HG03521 (cell line): ENCODE results near the gene RDH13.
"Not testable (repeated sequence)": the region's sequence is repeated elsewhere in the genome, so short reads cannot be mapped to it uniquely, and the experiment has no call there.

ENCODE experiments used
- ATAC-seq: cut with Tn5 transposase; IDR thresholded peaks from one replicate; pipeline ENCODE4 v1.9.1; 2021; ENCODE audit warnings: mild to moderate bottlenecking, moderate library complexity; ENCODE audit not compliant: unreplicated experiment

Gene RDH13

DNA sequence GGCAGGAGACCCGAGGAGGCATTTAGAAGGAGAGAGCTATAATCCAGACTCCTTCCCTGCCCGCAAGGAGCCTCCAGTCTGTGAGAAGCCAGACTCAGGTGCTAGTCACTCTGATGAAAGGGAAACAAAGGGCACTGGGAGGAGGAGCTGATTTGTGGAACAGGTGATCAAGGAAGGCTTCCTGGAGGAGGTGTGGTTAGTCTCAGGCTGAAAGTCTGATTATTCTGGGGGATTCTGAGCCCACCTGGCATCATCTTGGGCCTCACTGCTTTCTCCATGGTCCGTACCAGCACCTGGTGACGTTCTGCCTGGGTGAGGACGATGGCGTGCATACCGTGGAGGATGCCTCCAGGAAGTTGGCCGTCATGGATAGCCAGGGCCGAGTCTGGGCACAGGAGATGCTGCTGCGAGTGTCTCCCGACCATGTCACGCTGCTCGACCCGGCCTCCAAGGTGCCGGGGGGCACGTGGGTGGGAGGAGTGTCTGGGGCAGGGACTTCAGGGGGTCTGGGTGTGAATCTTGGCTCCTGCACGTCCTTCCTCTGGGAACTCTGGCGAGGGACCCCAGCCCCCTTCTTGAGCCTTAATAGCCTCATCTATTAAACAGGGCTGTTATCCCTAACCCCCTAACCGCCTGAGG, 16.6 kb upstream of the RDH13 start:
- no peak for ATAC-seq

DNA sequence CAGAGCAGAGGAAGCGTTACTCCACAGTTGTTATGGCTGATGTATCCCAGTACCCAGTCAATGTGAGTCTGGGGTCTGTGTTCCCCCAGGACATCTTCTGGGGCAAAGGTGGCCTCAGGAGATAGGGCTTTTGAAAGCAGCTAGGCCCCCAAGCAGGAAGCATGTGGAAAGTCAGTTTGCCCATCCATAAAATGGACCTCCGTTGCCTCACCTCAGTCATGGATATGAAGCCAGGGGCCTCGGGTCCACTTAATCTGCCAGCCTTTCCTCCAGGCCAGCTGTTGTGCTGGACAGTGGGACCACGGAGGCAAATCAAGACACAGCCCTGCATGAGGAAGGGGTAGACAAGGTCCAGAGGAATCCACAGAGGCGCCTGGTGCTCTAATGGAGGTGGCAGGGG, 16.0 kb upstream of the RDH13 start:
- ATAC-seq = no peak

DNA sequence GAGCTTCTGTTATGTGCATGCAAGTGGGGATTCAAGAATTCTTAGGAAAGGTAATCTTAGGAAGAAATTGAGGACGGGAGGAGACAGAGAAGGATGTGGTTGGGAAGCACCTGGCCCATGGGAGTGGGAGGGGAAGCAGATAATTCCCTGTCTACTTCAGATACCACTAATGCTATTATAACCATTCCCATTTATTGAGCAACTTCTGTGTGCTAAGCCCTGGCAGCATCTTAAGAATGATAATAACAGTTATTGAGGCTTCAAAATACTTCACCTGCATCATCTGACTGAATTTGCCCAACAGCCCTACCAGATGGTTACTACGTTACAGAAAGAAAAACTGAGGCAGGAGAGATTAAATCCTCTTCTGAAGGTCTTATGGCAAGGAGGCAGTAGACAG, 14.2 kb upstream of the RDH13 start:
- no peak for ATAC-seq

DNA sequence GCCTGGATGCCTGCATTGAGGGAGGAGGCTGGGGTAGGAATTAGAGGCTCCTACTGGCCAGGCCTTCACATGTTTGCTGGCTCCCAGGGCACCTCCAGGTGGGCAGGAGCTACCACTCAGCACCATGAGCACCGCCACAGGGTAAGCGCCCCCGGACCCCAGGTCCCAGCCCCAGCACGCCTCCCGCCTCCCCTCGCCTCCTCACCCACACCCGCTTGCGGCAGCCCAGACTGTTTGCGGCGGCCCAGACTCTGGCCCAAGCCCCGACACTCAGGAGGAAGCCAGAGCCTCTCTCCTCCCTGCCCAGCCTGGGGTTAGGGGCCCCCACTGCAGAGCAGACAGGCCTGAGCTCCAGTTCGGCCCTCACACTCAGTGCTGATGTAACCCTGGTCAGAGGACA, 13.4 kb upstream of the RDH13 start:
- no peak for ATAC-seq

DNA sequence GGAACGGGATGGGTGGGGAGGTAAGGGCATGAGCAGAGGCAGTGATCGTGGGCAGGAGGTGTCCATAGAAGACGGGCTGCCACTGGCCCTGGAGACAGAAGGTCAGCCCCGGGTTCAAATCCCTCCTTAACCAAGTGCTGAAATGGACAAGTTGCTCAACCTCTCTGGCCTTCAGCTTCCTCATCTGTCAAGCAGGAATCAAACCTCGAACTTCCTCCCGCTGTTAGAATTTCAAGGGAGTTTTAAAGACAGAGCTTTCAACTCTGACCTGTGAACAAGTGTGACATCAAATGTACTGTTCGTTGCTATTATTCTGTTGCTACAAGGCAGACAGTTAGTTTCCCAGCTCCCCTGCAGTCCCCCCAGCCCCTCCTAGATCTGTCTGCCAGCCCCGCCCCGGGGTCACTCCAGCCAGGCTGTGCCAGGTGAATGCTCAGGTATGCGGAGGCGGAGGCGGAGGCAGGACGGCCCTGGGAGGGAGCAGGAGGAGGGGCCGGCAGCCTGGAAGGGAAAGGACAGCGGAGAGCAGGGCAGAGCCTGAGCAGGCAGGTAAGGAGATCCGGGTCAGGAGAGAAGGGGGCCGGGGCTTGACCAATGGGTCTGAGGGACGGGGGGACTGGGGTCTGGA, 12.5 kb upstream of the RDH13 start, which contains the start of gene EPS8L1:
Gene EPS8L1, plus strand, starts transcription at position 499 of the 628 bp plus-strand sequence. CDS start 576 bp downstream, outside the sequence.
- ATAC-seq = no peak

DNA sequence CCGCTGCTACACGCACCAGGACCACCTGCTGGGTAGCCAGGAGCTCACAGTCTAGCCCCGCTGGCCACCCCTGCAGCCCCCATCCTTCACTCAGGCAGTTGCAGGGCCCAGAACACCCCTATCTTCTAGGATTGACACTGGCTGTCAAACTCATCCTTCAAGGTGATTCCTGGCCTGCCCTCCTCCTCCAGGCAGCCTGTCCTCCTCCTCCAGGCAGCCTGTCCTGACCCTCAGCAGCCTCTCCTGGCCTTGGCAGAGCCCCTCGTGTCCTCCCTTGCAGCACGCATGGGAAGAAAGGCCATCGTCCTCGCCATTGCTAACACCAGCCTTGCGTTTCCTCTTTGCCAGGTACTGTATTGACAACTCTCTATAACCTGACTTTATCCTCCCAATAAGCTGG, 9.0 kb upstream of the RDH13 start:
- no peak for ATAC-seq

DNA sequence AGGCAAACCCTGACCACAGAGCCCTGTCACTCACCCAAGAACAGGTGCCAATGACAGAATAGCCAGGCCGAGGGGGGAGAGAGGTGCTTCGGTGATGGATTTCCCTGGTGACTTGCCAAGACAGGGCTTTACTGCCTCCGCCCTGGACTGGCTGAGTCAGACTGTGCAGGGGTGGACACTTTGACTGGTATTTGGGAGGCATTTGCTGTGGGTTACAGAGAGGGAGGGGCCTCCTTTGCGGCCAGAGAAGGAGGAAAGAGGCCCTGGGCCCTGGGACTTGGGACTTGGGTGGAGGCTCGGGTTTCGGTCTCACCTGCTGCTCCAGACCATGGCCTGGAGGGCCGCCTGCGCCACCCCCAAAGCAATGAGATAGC, 8.2 kb upstream of the RDH13 start:
- ATAC-seq = no peak

DNA sequence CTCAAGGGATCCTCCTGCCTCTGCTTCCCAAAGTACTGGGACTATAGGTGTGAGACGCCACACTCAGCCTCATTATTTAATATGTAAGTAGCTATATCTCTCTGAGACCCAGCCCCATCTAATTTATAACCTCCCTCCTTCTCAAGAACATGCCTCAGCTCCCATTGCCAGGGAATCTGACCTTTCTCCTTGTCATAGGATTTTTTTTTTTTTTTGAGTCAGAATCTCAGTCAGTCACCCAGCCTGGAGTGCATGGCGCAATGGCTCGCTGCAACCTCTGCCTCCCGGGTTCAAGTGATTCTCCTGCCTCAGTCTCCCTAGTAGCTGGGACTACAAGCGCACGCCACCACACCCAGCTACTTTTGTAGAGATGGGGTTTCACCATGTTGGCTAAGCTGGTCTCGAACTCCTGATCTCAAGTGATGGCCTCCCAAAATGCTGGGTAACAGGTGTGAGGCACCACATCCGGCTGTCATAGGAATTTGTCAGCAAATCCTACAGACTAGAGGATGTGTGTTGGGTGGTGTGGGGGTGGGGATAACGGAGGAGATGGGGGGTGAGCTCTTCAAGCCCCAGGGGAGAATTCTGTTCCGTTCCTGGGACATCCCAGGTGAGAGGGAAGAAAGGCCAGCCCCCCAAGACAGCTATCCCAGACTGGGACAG, 7.6 kb upstream of the RDH13 start:
- ATAC-seq = no peak

DNA sequence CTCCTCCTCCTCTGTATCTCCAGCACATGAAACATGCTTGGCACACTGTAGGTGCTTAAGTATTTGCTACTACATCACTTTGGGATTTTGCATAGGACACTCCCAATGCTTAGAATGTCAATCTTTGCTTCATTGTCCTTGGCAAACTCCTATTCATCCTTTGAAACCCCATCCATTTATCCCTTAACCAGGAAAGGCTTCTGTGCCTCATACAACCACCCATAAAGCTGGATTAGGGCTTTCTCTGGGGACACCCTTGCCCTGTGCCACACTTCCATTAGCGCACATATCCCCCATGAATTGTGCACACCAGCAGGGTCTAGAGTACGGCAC, 6.9 kb upstream of the RDH13 start:
- ATAC-seq = no peak

DNA sequence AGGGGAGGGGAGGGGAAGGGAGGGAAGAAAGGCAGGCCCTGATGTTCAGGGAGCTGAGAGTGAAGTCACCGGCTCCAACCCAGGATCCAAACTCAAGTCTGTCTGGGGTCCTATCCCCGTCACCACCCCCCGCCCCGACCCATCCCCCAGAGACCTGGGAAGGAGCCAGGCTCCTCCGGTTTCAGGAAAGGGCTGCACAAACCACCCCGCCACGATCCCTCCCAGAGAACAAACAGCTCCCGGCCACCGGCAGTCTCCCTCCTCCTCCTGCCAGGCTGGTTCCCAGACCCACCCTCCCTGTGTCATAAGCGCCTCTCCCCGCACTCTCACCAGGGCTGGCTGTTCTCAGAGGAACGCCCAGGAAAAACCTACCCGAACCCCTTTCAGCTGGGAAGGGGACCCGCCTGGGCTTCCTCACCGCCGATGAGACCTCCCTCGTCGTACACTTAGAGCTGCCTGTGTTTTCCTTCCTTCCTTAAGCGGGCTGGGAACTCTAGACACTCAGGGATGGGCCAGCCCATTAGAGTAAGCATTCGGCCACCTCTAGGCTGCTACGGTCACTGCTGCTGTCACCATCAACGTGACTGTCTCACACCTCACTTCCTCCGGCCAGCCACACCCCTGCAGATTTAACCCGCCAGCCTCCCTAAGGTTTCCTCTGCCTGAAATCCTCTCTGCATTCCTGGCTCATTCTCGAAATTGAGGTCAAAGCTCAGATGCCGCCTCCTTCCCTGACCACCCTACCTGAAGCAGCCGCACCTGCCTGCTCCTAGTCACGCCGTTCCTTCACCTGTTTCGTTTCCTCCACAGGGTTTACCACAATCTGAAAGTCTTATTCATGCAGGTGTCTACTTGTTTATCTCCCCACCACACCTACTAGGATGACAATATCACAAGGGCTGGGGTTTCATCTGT, 6.3 kb upstream of the RDH13 start:
- ATAC-seq = no peak

DNA sequence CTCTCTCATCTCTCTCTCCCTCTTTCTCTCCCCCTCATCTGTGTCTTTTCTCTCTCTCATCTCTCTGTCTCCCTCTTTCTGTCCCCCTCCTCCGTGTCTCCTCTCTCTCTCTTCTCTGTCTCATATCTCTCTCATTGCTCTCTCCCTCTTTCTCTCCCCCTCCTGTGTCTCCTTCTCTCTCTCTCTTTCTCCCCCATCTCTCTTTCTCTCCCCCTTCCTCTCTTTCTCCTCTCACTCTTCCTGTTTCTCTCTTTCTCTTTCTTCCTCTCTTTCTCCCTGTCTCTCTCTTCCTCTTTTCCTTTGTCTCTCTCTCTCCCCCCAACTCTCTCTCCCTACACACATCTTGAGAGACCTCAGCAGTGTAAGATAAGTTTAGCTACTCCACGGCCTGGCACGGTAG, 4.9 kb upstream of the RDH13 start:
- no peak for ATAC-seq

DNA sequence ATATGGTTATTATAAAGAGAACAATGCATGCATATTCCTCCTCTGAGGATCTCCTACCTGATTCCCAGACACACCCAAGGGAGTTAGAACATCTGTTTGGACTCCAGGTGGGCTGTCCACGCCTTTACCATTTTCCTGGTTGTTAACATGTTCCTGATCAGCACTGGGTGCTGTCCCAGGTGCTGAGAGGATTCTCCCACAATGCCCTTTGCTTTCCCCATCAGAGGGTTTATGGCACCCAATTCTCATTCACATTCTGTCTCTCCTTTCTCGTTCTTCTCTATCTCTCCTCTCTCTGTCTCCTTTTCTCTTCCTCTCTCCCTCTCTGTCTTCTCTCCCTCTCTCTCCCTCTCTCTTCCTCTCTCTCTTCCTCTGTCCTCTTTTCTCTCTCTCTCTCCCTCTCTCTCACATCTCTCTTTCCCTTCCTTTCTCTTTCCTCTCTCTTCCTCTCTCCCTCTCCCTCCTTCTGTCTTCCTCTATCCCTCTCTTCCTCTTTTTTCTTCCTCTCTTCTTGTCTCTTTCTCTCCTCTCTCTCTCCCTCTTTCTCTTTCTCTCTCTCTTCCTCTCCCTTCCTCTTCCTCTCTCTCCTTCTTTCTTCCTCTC, 3.3 kb upstream of the RDH13 start:
- ATAC-seq = no peak

DNA sequence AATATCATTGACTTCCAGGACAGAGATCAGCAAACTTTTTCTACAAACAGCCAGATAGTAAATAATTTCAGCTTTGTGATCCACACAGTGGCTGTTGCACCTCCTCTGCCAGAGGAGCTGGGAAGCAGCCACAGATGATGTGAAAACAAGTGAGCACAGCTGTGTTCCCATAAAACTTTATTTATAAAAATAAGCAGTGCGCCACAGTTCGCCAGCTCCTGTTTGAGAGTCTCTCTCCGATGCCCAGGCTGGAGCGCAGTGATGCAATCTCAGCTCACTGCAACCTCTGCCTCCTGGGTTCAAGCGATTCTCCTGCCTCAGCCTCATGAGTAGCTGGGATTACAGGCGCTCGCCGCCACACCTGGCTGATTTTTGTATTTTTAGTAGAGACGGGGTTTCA, 2.6 kb upstream of the RDH13 start:
- not testable (repeated sequence) for ATAC-seq

DNA sequence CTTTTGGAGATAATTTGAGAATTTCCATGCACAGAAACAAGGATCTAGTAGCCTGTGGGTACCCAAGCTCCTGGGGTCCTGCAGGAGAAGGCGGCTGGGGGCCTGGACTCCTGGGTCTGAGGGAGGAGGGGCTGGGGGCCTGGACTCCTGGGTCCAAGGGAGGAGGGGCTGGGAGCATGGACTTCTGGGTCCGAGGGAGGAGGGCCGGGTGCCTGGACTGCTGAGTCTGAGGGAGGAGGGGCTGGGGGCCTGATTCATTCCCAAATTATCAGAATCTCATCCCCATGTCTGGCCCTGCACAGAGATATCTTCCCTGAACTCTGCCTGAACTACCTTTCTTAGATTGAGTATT, 520 bp upstream of the RDH13 start:
- ATAC-seq = no peak

DNA sequence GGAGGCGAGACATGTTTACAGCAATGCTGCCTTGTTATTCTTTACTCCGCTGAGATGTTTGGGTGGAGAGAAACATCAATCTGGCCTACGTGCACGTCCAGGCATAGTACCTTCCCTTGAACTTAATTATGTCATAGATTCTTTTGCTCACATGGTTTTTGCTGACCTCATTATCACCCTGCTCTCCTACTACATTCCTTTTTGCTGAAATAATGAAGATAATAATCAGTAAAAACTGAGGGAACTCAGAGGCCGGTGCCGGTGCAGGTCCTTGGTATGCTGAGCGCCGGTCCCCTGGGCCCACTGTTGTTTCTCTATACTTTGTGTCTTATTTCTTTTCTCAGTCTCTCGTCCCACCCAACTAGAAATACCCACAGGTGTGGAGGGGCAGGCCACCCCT, 2.7 kb downstream of the RDH13 start:
- not testable (repeated sequence) for ATAC-seq

DNA sequence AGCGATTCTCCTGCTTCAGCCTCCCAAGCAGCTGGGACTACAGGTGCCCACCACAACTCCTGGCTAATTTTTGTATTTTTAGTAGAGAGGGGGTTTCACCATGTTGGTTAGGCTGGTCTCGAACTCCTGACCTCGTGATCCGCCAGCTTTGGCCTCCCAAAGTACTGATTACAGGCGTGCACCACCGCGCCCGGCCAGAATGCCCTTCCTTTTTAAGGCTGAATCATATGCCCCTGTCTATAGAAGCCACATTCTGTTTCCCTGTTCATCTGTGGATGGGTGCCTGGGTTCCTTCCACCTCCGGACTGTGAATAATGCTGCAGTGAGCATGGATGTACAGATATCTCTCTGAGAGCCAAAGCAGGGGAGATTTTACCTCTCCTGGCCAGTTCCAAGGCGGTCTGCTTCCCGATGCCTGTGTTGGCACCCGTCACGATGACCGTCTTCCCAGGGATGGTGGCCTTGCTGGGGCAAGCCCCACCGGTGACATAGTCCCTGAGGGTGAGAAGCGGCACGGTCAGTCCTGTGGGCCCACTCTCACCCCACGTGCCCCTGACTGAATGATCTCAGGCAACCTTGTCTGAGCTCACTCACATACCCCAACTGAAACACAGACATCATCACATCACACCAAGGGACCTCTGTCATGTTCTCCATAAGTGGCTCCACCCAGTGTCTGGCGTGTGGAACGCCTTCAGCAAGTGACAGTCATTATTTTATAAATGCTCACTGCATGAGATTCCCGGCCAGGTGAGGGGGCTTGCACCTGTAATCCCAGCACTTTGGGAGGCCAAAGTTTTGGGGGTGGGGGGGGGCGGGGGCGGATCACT, 4.0 kb downstream of the RDH13 start:
- ATAC-seq = no peak

DNA sequence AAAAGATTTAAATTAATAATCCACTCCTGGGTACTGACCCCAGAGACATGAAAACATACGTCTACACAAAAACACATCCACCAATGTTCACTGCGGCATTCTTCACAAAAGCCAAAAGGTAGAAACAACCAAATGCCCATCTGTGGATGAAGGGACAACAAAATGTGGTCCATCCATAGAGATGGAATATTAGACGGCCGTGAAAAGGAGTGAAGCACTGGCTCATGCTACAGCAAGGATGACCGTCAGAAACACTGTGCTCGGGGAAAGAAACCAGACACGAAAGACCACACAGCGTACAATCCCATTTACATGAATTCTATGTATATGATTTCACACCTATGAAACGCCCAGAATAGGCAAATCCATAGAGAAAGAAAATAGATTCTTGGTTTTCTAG, 6.1 kb downstream of the RDH13 start:
- no peak for ATAC-seq

DNA sequence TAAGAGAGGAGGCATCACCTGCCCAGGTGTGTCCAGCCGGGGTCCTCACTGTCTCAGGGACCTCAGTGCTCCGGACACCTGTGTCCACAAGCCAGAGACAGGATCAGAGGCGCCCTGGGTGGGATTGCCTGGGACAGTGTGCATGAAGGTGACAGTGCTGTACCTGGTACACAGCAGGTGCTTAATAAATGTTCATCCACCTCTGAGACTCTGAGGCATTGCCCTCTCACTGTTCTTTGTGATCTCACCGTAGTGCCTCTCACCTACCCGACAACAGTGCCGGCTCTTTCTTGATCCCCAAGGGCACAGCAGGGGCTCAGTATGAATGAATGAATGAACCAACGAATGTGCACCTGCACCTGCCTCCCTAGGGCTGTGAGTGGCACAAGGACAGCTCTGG, 9.2 kb downstream of the RDH13 start:
- no peak for ATAC-seq

DNA sequence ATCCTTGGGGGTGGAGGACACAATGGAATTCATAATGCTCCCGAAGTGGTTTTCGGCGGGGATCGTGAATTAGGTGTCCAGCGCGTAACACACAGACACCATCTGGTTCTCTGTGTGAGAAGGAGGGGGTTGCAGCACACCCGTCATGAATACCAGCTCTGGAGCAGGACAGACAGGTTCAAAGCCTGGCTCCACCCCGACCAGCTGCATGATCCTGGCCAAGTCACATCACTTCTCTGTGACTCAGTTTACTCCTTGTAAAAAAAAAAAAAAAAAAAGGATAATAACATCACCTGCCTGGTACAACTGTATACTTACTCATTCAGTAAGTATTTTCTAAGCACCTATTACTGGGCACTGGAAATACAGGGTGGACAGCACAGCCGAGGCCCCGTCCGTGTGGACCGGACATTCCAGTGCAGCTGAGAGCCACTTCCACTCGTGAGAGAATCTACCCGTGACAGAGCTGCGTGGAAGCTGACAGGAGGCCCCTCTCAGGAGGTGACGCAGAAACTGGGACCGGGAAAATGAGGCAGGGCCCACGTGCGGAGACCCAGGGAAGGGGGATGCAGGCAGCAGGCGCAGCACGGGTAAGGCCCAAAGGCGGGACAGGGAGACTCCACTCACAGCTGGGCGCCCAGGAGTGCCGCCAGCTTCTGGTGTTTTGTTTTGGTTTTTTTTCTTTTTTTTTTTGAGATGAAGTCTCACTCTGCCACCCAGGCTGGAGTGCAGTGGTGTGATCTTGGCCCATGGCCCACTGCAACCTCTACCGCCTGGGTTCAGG, 12.0 kb downstream of the RDH13 start:
- ATAC-seq = no peak

DNA sequence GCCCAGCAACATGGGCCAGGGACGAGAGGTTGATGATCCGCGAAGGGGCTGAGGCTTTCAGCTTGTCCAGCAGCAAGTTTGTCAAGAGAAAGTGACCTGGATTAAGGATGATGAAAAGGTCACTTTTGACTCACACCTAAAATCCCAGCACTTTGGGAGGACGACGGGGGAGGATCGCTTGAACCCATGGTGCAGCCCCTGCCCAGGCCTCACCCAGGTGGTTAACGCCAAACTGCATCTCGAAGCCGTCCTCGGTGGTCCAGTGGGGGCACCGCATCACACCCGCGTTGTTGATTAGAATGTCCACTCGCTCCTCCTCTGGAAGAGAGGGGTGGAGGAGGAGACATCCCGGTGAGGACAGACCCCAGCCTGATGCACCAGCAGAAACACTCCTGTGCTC, 14.5 kb downstream of the RDH13 start:
- ATAC-seq = no peak
